Measurements from ENCODE around the gene RBBP8.
"Not testable (repeated sequence)": the region's sequence is repeated elsewhere in the genome, so short reads cannot be mapped to it uniquely, and the experiment has no call there.

RBBP8 gene

DNA sequence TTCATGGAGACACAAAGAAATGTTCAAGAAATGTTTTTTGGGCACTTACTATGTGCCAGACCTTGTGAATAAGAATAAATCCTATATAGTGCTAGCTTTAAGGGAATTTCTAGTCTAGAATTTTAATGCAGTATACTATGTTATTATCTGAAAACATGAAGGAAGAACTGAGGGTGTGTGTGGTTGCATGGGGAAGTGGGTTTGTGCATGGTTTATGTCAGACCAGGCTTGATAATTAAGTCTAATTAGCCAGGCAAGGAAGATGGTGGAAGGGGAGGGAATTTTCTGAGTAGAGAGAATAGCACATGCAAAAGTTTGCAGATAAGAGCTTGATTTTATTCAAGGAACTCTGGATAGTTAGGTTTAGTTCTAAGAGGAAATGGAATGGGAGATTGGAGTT is 6.5 kb downstream of the RBBP8 start:
- DNase-seq (ENCODE audit: low read depth): no peak
- no peak overlapping the region for H3K4me3 ChIP-seq (ENCODE audit: low read depth, low read length)
- TF ChIP-seq, protein P1, sequence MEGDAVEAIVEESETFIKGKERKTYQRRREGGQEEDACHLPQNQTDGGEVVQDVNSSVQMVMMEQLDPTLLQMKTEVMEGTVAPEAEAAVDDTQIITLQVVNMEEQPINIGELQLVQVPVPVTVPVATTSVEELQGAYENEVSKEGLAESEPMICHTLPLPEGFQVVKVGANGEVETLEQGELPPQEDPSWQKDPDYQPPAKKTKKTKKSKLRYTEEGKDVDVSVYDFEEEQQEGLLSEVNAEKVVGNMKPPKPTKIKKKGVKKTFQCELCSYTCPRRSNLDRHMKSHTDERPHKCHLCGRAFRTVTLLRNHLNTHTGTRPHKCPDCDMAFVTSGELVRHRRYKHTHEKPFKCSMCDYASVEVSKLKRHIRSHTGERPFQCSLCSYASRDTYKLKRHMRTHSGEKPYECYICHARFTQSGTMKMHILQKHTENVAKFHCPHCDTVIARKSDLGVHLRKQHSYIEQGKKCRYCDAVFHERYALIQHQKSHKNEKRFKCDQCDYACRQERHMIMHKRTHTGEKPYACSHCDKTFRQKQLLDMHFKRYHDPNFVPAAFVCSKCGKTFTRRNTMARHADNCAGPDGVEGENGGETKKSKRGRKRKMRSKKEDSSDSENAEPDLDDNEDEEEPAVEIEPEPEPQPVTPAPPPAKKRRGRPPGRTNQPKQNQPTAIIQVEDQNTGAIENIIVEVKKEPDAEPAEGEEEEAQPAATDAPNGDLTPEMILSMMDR (IDR thresholded peaks at IDR 0.05; ENCODE audit: control insufficient read depth, extremely low read depth, insufficient read depth): no peak

GRCh38 chr18:22943847-22944246 is 10.7 kb downstream of the RBBP8 start:
- DNase-seq (ENCODE audit: low read depth): no peak
- H3K4me3 ChIP-seq (ENCODE audit: low read depth, low read length): no peak overlapping the region
- TF ChIP-seq, protein P1 (IDR thresholded peaks at IDR 0.05; ENCODE audit: control insufficient read depth, extremely low read depth, insufficient read depth): no peak

DNA sequence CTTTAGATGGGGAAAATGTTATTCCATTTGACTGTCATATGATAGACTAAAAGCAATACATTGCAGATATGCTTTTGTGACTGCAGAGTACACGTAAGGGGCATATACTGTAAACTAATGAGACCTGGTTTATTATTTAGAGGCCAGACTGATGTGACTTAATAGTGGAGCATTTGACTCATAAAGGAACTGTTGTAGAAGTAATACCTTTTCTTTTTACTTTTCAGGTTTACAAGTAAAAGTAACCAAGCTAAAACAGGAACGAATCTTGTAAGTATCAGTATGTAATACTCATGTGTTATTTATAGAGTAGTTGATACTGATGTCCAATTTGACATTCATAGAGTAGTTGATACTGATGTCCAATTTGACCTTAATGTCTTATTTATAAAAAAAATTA is 13.1 kb downstream of the RBBP8 start:
- TF ChIP-seq, protein P1 (IDR thresholded peaks at IDR 0.05; ENCODE audit: control insufficient read depth, extremely low read depth, insufficient read depth): no peak
- H3K4me3 ChIP-seq (ENCODE audit: low read depth, low read length): no peak overlapping the region
- no peak for DNase-seq (ENCODE audit: low read depth)

DNA sequence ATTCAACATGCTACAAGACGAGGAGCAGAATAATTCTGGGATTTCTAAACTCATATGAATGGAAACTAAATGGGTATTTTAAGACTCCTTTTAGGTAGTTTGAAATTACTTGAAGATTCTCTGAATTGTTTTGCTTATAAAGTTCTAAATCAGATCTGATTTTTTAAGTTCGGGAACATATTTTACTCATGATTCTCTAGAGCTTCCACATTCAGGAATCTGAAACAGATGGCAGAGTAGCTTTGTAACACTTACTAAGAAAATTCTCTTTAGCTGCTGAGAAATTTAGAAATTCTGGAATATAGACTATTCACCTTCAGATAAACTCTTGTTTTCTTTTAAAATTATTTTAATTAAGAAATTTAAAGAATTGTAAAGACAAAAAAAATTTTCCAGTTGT is 13.7 kb downstream of the RBBP8 start:
- no peak overlapping the region for H3K4me3 ChIP-seq (ENCODE audit: low read depth, low read length)
- TF ChIP-seq, protein P1 (IDR thresholded peaks at IDR 0.05; ENCODE audit: control insufficient read depth, extremely low read depth, insufficient read depth): no peak
- DNase-seq (ENCODE audit: low read depth): no peak

GRCh38 chr18:22951823-22952222 is 18.7 kb downstream of the RBBP8 start:
- TF ChIP-seq, protein P1 (IDR thresholded peaks at IDR 0.05; ENCODE audit: control insufficient read depth, extremely low read depth, insufficient read depth): no peak
- H3K4me3 ChIP-seq (ENCODE audit: low read depth, low read length): no peak overlapping the region
- DNase-seq (ENCODE audit: low read depth): no peak

- DNase-seq (ENCODE audit: low read depth): no peak
- TF ChIP-seq, protein P1 (IDR thresholded peaks at IDR 0.05; ENCODE audit: control insufficient read depth, extremely low read depth, insufficient read depth): no peak
- H3K4me3 ChIP-seq (ENCODE audit: low read depth, low read length): no peak overlapping the region
These were observed 19.4 kb downstream of the RBBP8 start for GRCh38 chr18:22952525-22952924.

- not testable (repeated sequence) for DNase-seq (ENCODE audit: low read depth); H3K4me3 ChIP-seq (ENCODE audit: low read depth, low read length)
These were observed 20.9 kb downstream of the RBBP8 start for GRCh38 chr18:22953982-22954381.
